SK-N-SH (cell line): ENCODE results near the gene MMP8. TPM values are rescaled to one million over a fixed set of nuclear protein-coding genes. Genes with fewer than 3 reads are reported as not detected.
"Not testable (repeated sequence)": the region's sequence is repeated elsewhere in the genome, so short reads cannot be mapped to it uniquely, and the experiment has no call there.

Experiments
- CTCF ChIA-PET: fragments of 300-600, 350-600 bp; formaldehyde crosslinking; extraction: SDS; loops from one replicate; lab custom pipeline; 2021; lab: Yijun Ruan, JAX
- POLR2A ChIA-PET: fragments of 350-600 bp; sonication (Branson Sonifier 250); formaldehyde crosslinking; extraction: SDS; loops from one replicate; lab custom pipeline; 2020; ENCODE audit warnings: antibody characterized with exemption, inconsistent platforms; lab: Yijun Ruan, JAX
- DNase-seq: peaks from one replicate; pipeline ENCODE4 v3.0.0; 2012
- H2AFZ ChIP-seq: fragments of 200-600 bp; sonication (generic); 2 replicates; pipeline ENCODE4 v1.8.1; 2016; ENCODE audit warnings: antibody characterized with exemption, mild to moderate bottlenecking, low read depth
- H3F3A ChIP-seq: fragments of 200-600 bp; sonication (generic); replicated peaks from 2 replicates; pipeline ENCODE3; 2016; ENCODE audit warnings: antibody characterized with exemption, mild to moderate bottlenecking; ENCODE audit not compliant: insufficient read depth
- H3K27ac ChIP-seq, 2 experiments: fragments of 200-500 bp in 1 of 2; fragments of 200-600 bp in 1 of 2; sonication (Bioruptor generic) in 1 of 2; sonication (generic), shearing (Covaris generic) in 1 of 2; 2 replicates each; pipeline versions ENCODE4 v1.5.1 to v1.6.1; 2014 to 2016; ENCODE audit warnings: low read depth in 2 of 2, inconsistent platforms in 1 of 2, low read length in 1 of 2, mild to moderate bottlenecking in 1 of 2, mixed read lengths in 1 of 2
- H3K27me3 ChIP-seq: fragments of 200-600 bp; sonication (generic), shearing (Covaris generic); 2 replicates; pipeline ENCODE4 v1.6.1; 2016; ENCODE audit warnings: mixed run types; ENCODE audit not compliant: insufficient read depth
- H3K36me3 ChIP-seq, 2 experiments: fragments of 200-500 bp in 1 of 2; fragments of 200-600 bp in 1 of 2; sonication (Bioruptor generic) in 1 of 2; sonication (generic) in 1 of 2; replicated peaks in 1 of 2; 2 replicates each; pipeline versions ENCODE3 to v1.5.1; 2014 to 2016; ENCODE audit warnings: low read length in 1 of 2, mild to moderate bottlenecking in 1 of 2; ENCODE audit not compliant: insufficient read depth in 2 of 2, control insufficient read depth in 1 of 2
- H3K4me1 ChIP-seq, 2 experiments: fragments of 200-500 bp in 1 of 2; fragments of 200-600 bp in 1 of 2; sonication (Bioruptor generic) in 1 of 2; sonication (generic), shearing (Covaris generic) in 1 of 2; 2 replicates each; pipeline versions ENCODE4 v1.5.1 to v1.6.1; 2014 to 2016; ENCODE audit warnings: low read depth in 1 of 2, low read length in 1 of 2, mixed run types in 1 of 2; ENCODE audit not compliant: insufficient read depth in 2 of 2, control insufficient read depth in 1 of 2
- H3K4me2 ChIP-seq: fragments of 200-600 bp; sonication (generic), shearing (Covaris generic); 2 replicates; pipeline ENCODE4 v1.6.1; 2017; ENCODE audit warnings: mixed run types
- H3K4me3 ChIP-seq, 2 experiments: fragments of 200-500 bp in 1 of 2; fragments of 200-600 bp in 1 of 2; sonication (Bioruptor generic) in 1 of 2; sonication (generic), shearing (Covaris generic) in 1 of 2; 2 replicates each; pipeline versions ENCODE4 v1.5.1 to v1.8.1; 2014 to 2016; ENCODE audit warnings: low read depth in 2 of 2, inconsistent platforms in 1 of 2, low read length in 1 of 2, mild to moderate bottlenecking in 1 of 2, mixed read lengths in 1 of 2, moderate library complexity in 1 of 2
- H3K79me2 ChIP-seq: fragments of 200-600 bp; sonication (generic); 2 replicates; pipeline ENCODE4 v1.8.1; 2017; ENCODE audit warnings: mild to moderate bottlenecking; ENCODE audit not compliant: insufficient read depth
- H3K9ac ChIP-seq: fragments of 200-600 bp; sonication (generic); 2 replicates; pipeline ENCODE4 v1.6.1; 2017; ENCODE audit warnings: mixed run types
- H3K9me2 ChIP-seq: fragments of 200-600 bp; sonication (generic); 2 replicates; pipeline ENCODE4 v1.6.1; 2017; ENCODE audit warnings: mixed run types
- H3K9me3 ChIP-seq: fragments of 200-600 bp; sonication (generic); 2 replicates; pipeline ENCODE4 v1.6.1; 2017; ENCODE audit warnings: mixed run types, mild to moderate bottlenecking, moderate library complexity
- H4K20me1 ChIP-seq: fragments of 200-600 bp; sonication (generic); 2 replicates; pipeline ENCODE4 v1.6.1; 2017; ENCODE audit warnings: mild to moderate bottlenecking, mixed run types; ENCODE audit not compliant: insufficient read depth
- CHD2 ChIP-seq: fragments of 150-350 bp; IDR thresholded peaks from 2 replicates; pipeline ENCODE4 v1.6.1; 2018; ENCODE audit warnings: low read length; ENCODE audit not compliant: partially characterized antibody
- ELF1 ChIP-seq: IDR thresholded peaks from 2 replicates; pipeline ENCODE4 v1.4.0; 2012
- FOSL2 ChIP-seq: IDR thresholded peaks from 2 replicates; pipeline ENCODE4 v1.4.0; 2012; ENCODE audit warnings: low read depth, mild to moderate bottlenecking, moderate library complexity, borderline replicate concordance
- GABPA ChIP-seq: IDR thresholded peaks from 2 replicates; pipeline ENCODE4 v1.4.0; 2012; ENCODE audit warnings: low read depth, mild to moderate bottlenecking
- IRF3 ChIP-seq: fragments of 150-350 bp; IDR thresholded peaks from 2 replicates; pipeline ENCODE4 v1.6.1; 2016; ENCODE audit warnings: mild to moderate bottlenecking, low read depth, low read length
- JUND ChIP-seq: IDR thresholded peaks from 2 replicates; pipeline ENCODE4 v1.4.0; 2012
- MAX ChIP-seq: IDR thresholded peaks from 2 replicates; pipeline ENCODE4 v1.4.0; 2012; ENCODE audit warnings: low read depth
- PBX3 ChIP-seq: IDR thresholded peaks from 2 replicates; pipeline ENCODE4; 2012
- REST ChIP-seq: IDR thresholded peaks from 2 replicates; pipeline ENCODE4 v1.6.1; 2012; ENCODE audit warnings: mild to moderate bottlenecking, low read depth, low read length, moderate library complexity
- TEAD4 ChIP-seq: IDR thresholded peaks from 2 replicates; pipeline ENCODE4 v1.4.0; 2012; ENCODE audit warnings: mild to moderate bottlenecking, borderline replicate concordance; ENCODE audit not compliant: insufficient read depth
- ZBTB33 ChIP-seq: IDR thresholded peaks from 2 replicates; pipeline ENCODE4 v1.4.0; 2012; ENCODE audit warnings: low read depth, borderline replicate concordance
- WGBS: methylation state at CpG from one replicate; pipeline ENCODE4 v1.1.6; 2017; ENCODE audit warnings: low lambda C conversion rate; 5-methylcytosine and 5-hydroxymethylcytosine counted together
- polyA plus RNA-seq, 3 experiments: library from polyadenylated mRNA; depleted of rRNA; stranded (reverse); fragments of >200 nt; gene quantifications; 2 replicates each; pipeline ENCODE4 v1.2.3, GENCODE V29; 2012

Gene MMP8
- polyA plus RNA-seq, 1 of the 3 experiments (the other 2 are of a cell fraction), result 0.07 TPM

- H3K9me2 ChIP-seq, result no peaks in the 10 kb centered on the region
- TF ChIP-seq ZBTB33, result no peak
- TF ChIP-seq REST, result no peak
- no peak for TF ChIP-seq IRF3
- TF ChIP-seq PBX3, result no peak
- TF ChIP-seq GABPA, result no peak
- no peak for TF ChIP-seq FOSL2
- no peak for TF ChIP-seq ELF1
- no peak for TF ChIP-seq JUND
- no peak for TF ChIP-seq MAX
- no peak for TF ChIP-seq TEAD4
- no peak for TF ChIP-seq CHD2
- H3K79me2 ChIP-seq, result no peaks in the 10 kb centered on the region
These were observed 24.5 kb upstream of the MMP8 start for GRCh38 chr11:102749101-102749722.

GRCh38 chr11:102746746-102747578 is 22.2 kb upstream of the MMP8 start:
- H3K27ac ChIP-seq, DNase-seq, H3K9me2 ChIP-seq, H3K4me3 ChIP-seq, H3K79me2 ChIP-seq, H3K9me3 ChIP-seq, H3F3A ChIP-seq, H2AFZ ChIP-seq, H3K4me2 ChIP-seq, CTCF ChIA-PET, H3K27me3 ChIP-seq, H3K36me3 ChIP-seq, H4K20me1 ChIP-seq, POLR2A ChIA-PET, H3K9ac ChIP-seq, H3K4me1 ChIP-seq: not testable (repeated sequence)
- WGBS, result 20% methylated on average over 6 of the region's 32 CpGs

More at GRCh38 chr11:102749101-102749722, 24.5 kb upstream of the MMP8 start:
- no peak for DNase-seq
- Histone ChIP-seq H3K4me2 (no peak overlapping the region), H2AFZ (no peak overlapping the region), H3K4me1 (no peaks in the 10 kb centered on the region), H3K4me3 (no peak overlapping the region), H3K9ac (no peak overlapping the region), H3K36me3 (no peaks in the 10 kb centered on the region), H3K27ac (no peak overlapping the region), H4K20me1 (no peaks in the 10 kb centered on the region), H3F3A (no peaks in the 10 kb centered on the region), H3K9me3 (no peaks in the 10 kb centered on the region), H3K27me3 (peaks cover 10% of the 10 kb centered on the region; the same call in 1 of the 2 replicates)
- POLR2A ChIA-PET, result no interaction called here
- CTCF ChIA-PET, result interaction anchor here (1.5 kb wide), 1 partner anchor 83 kb away, joined by 3 read pairs; no protein-coding TSS in a partner anchor
